ENCODE data around the gene AKR1B1.
A peak's percentile ranks its signal among the peaks of the same experiment; 100 is the strongest.

AKR1B1 gene

DNA sequence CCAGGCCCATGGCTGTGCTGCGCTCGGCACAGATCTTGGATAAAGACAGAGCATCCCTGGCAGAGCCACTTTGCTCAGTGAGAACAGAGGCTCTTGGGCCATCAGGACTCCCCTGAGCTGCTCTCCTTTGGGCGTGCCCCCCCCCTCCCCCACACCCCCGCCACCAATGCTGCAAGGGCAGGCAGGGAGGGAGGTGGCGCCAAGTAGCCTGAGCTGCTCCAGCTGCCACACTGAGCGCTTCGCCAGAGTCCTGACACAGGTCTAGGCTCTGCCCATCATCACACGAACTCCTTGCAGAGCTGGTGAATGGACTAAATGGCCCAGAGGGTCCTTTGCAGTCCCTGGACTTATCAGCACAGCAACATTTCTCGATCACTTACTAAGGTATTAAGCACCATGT is 12.5 kb downstream of the AKR1B1 start:
- H3K27ac ChIP-seq: no peak overlapping the region
- TF ChIP-seq, protein P1, sequence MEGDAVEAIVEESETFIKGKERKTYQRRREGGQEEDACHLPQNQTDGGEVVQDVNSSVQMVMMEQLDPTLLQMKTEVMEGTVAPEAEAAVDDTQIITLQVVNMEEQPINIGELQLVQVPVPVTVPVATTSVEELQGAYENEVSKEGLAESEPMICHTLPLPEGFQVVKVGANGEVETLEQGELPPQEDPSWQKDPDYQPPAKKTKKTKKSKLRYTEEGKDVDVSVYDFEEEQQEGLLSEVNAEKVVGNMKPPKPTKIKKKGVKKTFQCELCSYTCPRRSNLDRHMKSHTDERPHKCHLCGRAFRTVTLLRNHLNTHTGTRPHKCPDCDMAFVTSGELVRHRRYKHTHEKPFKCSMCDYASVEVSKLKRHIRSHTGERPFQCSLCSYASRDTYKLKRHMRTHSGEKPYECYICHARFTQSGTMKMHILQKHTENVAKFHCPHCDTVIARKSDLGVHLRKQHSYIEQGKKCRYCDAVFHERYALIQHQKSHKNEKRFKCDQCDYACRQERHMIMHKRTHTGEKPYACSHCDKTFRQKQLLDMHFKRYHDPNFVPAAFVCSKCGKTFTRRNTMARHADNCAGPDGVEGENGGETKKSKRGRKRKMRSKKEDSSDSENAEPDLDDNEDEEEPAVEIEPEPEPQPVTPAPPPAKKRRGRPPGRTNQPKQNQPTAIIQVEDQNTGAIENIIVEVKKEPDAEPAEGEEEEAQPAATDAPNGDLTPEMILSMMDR (conservative IDR thresholded peaks at IDR 0.05): no peak

DNA sequence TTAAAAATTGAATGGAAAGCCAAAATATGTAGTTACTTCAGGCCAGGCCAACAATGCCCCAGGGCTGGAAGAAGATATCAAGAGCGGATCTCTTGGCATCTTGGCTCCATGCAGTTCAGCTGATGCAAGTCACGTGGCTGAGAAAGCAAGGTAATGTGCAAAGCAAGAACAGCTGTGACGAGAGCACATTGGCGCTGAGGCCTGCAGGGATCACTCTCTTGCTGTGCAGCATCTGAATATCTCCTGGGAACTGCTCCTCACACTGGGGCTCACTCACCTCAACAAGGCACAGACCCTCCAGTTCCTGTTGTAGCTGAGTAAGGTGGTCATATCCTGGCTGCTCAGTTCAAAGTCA is 14.0 kb downstream of the AKR1B1 start:
- H3K27ac ChIP-seq: no peak overlapping the region
- TF ChIP-seq, protein P1 (conservative IDR thresholded peaks at IDR 0.05): no peak

DNA sequence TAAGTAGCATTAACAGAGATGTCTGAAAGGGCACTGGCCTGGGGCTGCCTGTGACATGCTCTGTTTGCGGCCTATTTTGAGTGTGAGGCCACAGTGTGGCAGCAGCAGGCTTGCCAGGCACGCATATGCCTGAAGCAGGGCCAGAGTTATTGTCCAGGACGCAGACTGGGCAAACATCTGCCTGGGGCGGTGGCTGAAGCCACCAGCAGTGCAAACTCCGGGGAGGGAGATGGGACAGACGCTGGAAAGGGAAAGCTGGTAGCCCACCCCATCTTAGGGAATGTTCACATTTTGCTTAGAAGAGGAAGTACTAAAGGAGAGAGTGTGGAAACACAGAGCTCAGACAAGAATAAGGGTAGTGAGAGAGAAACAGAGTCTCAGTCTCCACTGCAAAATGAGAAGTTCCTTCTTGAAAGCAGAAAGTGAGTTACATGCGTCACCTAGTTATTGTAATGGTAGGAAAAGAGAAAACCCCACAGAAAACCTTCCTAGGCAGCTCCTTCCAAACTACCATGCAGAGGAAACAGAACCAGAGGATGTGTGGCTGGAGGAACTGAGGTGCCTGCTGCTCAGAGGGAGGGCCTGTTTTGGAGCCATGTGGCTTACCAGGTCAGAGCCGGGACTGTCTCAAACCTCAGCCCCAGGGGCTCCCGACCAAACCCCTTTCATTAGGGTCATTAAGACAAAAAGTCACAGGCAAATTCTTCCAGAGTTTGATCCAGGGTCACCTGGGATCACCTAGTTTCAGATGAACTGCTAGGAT is 14.5 kb downstream of the AKR1B1 start:
- H3K27ac ChIP-seq: no peak overlapping the region
- TF ChIP-seq, protein P1 (conservative IDR thresholded peaks at IDR 0.05): peak; percentile 86

DNA sequence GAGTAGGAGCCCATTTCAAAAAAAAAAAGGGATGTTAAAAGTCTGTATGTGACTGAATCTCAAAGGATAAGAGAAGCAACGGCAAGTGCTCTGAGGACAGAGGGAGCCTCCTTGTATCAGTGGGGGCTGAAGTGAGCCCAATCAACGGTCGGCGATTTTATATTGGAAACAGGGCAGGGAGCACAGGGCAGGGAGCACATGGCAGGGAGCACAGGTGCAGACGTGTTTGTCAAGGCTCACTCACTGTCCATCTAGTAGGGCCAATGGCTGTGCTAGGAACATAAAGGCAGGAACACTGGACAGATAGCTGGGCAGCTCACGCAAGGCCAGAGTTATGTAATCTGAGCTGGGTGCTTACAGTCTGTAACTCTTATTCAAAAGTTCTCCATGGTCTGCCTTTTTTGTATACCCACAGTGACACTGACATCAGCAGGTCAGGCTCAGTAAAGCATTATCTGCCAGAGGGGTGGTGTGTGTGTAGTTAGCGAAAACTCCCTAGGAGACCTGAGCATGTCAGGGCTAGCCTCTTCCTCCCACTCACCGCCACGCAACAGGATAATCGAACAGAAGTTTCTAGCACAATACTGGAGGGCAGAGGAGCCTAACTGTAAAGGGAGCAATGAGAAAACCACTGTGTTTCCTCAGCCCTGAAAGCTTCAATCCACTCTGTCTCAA is 15.4 kb downstream of the AKR1B1 start:
- TF ChIP-seq, protein P1 (conservative IDR thresholded peaks at IDR 0.05): no peak
- no peak overlapping the region for H3K27ac ChIP-seq

DNA sequence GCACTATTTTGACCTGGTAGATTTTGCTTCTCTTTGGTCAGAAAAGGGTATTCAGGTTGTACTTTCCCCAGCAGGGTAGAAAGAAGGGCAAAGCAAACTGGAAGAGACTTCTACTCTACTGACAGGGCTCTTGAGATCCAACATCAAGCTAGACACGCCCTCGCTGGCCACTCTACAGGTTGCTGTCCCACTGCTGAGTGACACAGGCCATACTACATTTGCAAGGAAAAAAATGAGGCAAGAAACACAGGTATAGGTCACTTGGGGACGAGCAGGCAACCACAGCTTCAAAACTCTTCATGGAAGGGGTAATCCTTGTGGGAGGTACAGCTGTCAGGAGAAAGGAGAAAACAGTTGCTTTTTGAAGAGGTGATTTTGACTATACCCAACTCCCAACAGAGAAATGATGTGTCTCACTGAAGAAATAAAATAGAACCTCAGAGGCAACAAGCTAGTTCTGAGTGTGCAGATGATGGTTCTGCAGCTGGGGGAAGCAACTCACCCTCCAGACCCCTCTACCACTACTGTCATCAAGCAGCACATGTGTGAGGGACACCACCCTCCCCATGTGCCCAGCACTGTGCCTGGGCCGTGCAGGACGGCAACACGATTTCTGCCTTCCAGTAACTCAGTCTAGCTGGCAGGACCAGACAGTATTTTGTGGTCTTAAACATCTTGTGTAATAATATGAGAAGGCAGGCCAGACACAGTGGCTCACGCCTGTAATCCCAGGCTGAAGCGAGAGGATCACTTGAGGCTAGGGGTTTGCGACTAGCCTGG is 16.3 kb downstream of the AKR1B1 start:
- TF ChIP-seq, protein P1 (conservative IDR thresholded peaks at IDR 0.05): no peak
- H3K27ac ChIP-seq: no peak overlapping the region

DNA sequence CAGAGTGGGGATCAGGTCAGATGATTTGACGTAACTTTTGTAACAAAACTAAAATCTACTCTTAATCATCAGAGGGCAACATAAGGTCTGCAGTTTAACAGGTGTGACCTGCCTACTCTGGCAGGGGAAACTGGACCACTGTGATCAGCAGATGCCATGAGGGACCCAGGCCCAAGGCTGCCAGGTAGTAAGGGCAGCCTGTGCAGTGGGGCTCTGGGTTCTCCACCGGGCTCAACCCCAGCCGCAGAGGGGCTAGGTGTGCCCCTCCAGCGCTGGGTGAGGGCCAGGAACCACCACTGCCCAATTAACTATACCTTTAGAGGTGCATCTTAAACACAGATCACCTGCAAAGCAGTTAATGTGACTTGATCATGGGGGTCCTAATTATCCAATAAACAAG is 17.6 kb downstream of the AKR1B1 start:
- H3K27ac ChIP-seq: no peak overlapping the region
- TF ChIP-seq, protein P1 (conservative IDR thresholded peaks at IDR 0.05): no peak

DNA sequence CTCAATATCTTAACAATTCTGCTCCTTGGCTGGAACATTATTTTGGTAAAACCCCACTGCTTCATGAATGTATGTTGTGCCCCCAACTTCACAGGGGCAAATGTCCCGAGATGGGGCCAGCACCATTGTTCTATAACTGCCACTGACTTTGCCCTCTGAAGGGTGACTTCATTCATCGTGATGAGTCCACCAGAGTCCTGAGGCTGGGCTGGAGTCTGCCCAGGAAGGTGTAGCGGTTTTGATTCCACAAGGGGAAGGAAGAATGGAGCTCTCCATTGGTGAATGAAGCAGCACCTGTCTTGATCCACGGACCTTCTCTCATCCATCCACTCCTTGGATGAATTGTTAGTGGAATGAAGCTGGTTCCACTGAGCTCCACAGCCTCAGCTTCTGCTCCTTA is 18.4 kb downstream of the AKR1B1 start:
- TF ChIP-seq, protein P1 (conservative IDR thresholded peaks at IDR 0.05): no peak
- no peak overlapping the region for H3K27ac ChIP-seq

Measured in VCaP (cell line).